Superior temporal gyrus (tissue), 1 donor: ENCODE results near the gene CDC34.
"Not testable (repeated sequence)": the region's sequence is repeated elsewhere in the genome, so short reads cannot be mapped to it uniquely, and the experiment has no call there.

Source experiments
- DNase-seq: peaks from one replicate; pipeline ENCODE4 v3.0.0-alpha.2; 2016; ENCODE audit errors: extremely low spot score

The CDC34 gene

DNA sequence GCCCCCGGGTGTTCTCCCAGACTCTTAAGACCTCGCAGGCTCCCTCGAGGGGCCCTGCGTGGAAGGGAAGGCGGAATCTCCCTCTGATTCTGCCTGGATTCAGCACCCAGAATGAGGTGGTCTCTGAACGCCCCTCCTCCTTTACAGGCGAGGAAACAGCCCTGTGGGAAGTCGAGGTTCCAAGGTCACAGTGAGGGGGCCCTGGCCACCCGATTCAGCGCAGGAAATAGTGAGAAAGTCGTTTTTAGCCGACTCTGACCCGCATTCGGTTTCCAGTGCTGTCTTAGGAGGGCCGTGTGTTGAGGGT lies 41.9 kb downstream of the CDC34 start:
- DNase-seq = no peak

DNA sequence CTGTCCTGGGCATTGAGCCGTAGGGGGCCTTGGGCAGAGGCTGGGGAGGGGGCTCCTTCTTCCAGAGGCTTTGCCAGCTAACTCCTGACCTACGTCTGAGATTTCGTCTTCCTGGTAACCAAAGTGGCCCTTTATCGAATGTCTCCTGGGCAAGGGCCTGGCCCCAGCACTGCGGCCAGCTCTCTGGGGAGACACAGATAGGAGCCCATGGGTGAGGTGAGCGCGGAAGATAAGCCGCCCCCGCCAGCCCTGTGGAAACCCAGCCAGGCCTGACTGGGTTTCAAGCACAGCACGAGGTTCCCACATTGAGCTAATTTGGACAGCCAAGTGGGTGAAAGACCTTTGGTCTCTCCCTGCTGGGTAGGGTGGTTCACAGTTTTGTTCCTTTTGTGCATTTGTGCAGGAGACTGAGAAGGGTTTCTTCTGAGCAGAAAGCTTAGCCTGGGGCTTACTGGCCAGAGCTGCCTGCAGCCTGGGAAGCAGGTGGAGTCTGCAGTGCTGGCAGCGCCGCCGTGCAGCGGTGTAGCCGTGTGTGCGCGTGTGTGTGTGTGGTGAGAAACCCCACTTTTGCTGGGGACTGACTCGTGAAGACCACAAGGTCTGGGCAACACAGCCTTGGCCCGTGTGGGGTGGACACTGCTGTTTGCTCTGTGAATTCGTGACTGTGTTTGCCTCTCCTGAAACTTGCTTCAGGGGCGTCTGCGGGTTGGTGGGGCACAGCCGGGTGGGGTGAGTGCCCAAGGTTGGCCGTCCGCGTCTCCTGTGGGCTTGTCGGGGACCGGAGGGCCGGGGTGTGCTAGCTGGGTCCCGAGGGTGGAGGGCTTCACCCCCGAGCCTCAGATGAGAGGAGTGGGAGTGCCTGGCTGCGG lies 43.3 kb downstream of the CDC34 start:
- peak; percentile 50 for DNase-seq

DNA sequence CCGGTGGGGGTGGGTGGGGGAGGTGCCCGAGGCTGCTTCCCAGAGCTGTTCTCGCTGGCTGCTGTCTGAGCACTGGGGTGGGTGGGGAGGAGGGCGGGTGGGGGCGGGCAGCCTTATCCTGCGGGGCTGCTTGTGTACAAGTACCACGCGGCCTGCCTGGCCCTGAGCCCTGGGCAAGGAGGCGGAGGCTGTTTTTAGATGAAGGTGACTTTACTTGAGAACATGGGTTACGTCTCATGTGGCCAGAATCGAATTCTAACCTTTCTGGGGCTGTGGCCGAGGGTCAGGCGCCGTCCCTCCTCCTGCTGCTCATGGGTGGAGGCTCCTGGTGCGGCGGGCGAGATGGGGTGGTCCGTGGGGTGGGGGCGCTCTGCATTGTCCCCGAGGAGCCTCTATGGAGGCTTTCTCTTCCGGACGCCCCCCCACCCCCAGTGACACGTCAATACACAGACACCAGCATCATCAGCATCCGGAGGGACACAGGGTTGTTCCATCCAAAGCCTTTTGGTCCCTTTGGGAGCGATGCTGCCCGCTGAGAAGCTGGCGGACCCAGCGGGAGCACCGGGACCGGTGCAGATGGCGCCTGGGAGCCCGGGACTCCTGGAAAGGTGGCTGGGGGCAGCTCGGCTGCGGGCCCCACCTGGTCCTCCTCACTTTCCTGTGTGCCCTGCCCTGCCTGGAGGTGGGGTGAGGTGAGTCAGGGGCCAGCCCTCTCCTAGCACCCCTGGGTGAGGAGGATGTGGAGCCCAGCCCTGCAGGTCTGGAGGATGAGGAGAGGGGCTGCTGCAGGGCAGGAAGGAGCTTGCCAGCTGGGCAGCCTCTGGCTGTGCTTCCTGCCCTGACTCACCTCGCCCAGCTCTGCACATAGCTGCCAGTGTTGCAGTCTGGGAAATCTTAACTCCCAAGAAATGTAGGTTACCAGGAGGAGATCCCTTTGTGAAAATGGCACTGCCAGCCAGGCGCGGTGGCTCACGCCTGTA lies 44.3 kb downstream of the CDC34 start:
- DNase-seq = no peak

GRCh38 chr19:576768-577438 lies 45.3 kb downstream of the CDC34 start:
- DNase-seq = no peak

- no peak for DNase-seq
These were observed 46.2 kb downstream of the CDC34 start for GRCh38 chr19:577439-578392.

DNA sequence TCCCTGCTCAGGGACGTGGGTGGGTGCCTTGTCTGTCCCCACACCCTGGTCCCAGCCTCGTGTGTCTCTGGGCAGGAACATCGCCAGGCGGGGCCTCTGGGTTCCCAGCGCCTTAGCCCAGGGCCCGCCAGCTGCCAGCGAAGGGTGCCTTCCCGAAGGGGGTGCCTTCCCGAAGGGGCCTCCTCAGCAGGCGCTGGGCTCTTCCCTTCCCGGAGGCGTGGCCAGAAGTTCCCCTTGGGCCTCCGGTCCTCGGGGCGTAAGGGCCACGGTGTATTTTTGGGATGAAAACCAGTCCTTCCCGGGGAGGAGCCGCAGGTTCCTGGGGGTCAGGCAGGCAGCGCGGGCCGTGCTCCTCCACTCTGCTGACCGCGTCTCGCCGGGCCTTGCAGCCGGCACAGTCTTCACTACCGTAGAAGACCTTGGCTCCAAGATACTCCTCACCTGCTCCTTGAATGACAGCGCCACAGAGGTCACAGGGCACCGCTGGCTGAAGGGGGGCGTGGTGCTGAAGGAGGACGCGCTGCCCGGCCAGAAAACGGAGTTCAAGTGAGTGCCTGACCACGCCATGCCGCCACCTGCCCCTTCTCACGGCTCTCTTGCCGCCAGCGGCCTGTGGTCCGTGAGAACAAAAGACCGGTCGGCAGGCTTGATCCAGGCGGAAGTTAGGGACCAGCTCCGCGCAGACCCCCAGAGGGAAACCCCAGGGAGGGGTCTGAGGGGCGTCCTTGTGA lies 47.7 kb downstream of the CDC34 start:
- no peak for DNase-seq

- DNase-seq = no peak
These were observed 48.2 kb downstream of the CDC34 start for GRCh38 chr19:579842-580155.

- no peak for DNase-seq
These were observed 48.8 kb downstream of the CDC34 start for GRCh38 chr19:580274-580835.

DNA sequence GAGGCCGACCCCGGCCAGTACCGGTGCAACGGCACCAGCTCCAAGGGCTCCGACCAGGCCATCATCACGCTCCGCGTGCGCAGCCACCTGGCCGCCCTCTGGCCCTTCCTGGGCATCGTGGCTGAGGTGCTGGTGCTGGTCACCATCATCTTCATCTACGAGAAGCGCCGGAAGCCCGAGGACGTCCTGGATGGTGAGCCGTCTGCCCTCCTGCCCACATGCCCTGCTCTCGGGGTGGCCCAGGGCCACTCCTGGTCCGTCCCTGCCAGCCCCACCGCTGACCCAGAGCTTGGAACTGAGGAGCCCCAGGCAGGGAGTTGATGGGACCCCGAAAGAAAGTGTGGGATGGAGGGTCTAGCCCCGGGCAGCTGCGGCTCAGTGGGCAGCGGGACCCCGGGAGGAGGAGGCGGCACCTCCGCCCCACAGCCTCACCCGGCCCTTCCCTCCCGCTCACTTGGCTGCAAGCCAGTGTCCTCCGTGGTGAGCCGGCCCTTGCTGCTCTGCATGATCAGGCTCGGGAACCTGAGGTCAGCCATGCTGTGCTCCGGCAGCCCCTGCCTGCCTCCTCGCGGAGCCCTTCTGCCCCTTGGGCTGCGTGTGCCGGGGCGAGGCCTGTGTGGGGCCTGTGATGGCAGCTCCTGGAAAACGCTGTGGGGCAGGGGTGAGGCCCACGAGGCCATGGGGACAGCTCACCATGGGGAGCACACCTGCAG lies 50.0 kb downstream of the CDC34 start:
- DNase-seq = no peak

- no peak for DNase-seq
These were observed 51.1 kb downstream of the CDC34 start for GRCh38 chr19:582497-583197.

DNA sequence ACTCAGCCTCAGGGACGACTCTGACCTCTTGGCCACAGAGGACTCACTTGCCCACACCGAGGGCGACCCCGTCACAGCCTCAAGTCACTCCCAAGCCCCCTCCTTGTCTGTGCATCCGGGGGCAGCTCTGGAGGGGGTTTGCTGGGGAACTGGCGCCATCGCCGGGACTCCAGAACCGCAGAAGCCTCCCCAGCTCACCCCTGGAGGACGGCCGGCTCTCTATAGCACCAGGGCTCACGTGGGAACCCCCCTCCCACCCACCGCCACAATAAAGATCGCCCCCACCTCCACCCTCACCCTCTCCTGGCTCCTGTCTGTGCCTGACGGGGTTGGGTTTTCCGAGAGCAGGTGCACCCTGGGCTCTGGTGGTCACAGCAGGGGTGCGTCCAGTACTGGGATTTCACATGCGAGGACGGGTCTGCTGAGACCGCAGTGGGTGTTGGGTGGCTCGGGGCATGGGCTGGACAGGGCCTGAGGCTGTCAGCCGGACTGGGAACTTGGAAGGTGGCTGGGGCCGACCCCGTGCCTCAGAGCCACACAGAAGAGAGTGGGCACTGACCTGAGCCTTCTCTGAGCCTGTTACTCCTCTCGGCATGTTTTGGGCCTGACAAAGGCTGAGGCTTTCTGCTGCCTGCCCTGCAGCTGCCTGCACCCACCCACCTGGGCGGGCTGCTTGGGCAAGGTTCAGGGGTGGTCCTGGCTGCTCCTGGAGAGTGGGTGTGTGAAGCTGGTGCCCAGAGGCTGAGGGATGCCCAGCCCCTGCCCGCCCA lies 51.8 kb downstream of the CDC34 start:
- no peak for DNase-seq

DNA sequence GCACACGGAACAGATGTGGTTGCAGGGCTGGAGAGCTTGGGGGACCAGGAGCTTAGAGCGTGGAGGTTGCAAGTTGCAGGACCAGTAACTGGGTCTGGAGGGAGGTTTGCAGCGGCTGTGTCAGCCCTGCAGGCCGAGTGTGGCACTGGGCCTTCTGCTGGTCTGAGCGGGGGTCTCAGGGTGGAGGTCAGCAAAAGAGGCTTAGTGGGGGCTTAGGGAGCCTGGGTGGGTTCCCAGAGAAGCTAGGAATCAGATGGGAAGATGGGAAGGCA lies 52.3 kb downstream of the CDC34 start:
- DNase-seq = no peak

GRCh38 chr19:584240-585001 lies 52.9 kb downstream of the CDC34 start:
- peak; percentile 58 for DNase-seq

- DNase-seq = not testable (repeated sequence)
These were observed 53.6 kb downstream of the CDC34 start for GRCh38 chr19:585146-585545.

DNA sequence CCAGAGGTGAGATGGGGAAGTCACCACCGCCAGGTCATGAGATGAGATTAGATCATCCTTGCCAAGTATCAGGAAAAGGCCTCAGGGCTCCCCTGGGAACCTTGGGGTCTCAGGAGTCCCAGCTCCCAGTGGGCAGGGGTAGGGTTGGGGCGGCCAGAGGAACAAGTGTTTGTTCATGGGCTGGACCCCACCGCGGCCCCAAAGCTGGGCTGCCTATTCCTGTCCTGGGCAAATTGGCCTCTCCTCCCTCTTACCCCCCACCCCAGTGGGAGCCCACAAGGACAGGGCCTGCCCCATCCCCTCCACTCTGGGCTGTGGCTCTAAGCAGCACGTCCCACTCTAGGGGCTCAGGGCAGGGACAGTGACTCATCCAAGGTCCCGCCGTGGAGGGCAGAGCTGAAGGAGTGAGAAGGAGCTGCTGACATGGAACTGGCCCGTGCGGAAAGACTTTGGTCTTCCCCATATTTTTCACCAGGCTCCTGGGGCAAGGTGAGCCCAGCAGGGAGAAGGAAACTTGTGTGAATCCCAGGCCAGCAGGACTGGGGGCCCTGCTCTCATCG lies 54.1 kb downstream of the CDC34 start:
- DNase-seq = no peak

DNA sequence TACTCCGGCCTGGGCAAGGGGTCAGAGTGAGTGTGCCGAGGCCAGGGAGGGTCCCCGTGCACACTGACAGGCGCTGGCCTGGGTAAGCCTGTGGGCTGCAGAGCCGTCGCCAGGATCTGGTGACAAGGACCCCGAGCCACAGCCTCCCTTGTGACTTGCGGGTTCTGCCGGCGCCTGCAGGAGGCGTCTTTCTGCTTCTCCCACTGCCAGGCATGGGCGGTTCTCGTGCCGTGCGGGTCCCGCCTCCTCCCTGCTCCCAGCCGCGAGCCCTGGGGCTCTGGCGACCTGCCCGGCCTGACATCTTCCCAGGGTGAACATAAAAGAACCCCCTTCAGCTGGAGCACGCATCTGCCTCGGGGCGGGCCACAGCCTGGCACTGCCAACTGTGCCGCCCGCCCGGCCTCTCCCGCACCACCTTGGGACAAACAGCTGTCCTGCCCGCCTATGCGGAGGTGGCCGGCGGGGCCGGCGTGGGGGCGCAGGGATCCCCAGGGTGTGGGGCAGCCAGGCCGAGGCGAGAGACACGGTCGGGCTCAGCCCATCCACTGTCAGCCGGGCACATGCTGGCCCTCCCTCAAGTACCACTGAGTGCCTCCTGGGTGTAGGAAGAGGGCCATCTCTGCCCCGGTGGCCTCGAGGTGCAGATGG lies 56.7 kb downstream of the CDC34 start:
- peak; percentile 89 for DNase-seq
